Neural progenitor cell (in vitro differentiated cells): ENCODE results near the gene NDRG4. TPM values are rescaled to one million over a fixed set of nuclear protein-coding genes. Genes with fewer than 3 reads are reported as not detected.
A peak's percentile ranks its signal among the peaks of the same experiment; 100 is the strongest.

Experiments used
- DNase-seq: peaks from one replicate; pipeline ENCODE4 v3.0.0-alpha.2; 2016; ENCODE audit warnings: low spot score
- H2AFZ ChIP-seq: fragments of 200-600 bp; sonication (generic); replicated peaks from 2 replicates; pipeline ENCODE4 v1.6.1; 2016; ENCODE audit warnings: antibody characterized with exemption
- H3F3A ChIP-seq: fragments of 200-600 bp; sonication (generic); 2 replicates; pipeline ENCODE4 v1.6.1; 2016; ENCODE audit warnings: antibody characterized with exemption, low read depth
- H3K27ac ChIP-seq: fragments of 200-600 bp; sonication (generic); 2 replicates; pipeline ENCODE4 v1.5.1; 2016; ENCODE audit warnings: mild to moderate bottlenecking
- H3K27me3 ChIP-seq: fragments of 200-600 bp; sonication (generic); 2 replicates; pipeline ENCODE4 v1.6.1; 2016; ENCODE audit warnings: mild to moderate bottlenecking, moderate library complexity
- H3K36me3 ChIP-seq: fragments of 200-600 bp; sonication (generic); 2 replicates; pipeline ENCODE4 v1.5.1; 2016
- H3K4me1 ChIP-seq: fragments of 200-600 bp; sonication (generic); 2 replicates; pipeline ENCODE4 v1.6.1; 2016; ENCODE audit warnings: mixed run types
- H3K4me2 ChIP-seq: fragments of 200-600 bp; sonication (generic); 2 replicates; pipeline ENCODE4 v1.6.1; 2016
- H3K4me3 ChIP-seq: fragments of 200-600 bp; sonication (generic); 2 replicates; pipeline ENCODE4 v1.5.1; 2016
- H3K79me2 ChIP-seq: fragments of 200-600 bp; sonication (generic); 2 replicates; pipeline ENCODE4 v1.6.1; 2016; ENCODE audit warnings: low read depth
- H3K9ac ChIP-seq: fragments of 200-600 bp; sonication (generic); 2 replicates; pipeline ENCODE4 v1.6.1; 2016
- H3K9me3 ChIP-seq: fragments of 200-600 bp; sonication (generic); 2 replicates; pipeline ENCODE4 v1.5.1; 2016; ENCODE audit warnings: low read depth
- H4K20me1 ChIP-seq: fragments of 200-600 bp; sonication (generic); 2 replicates; pipeline ENCODE4 v1.6.1; 2016; ENCODE audit warnings: low read depth
- H3K27ac Mint-ChIP-seq: 3 replicates; pipeline ENCODE4 v1.8.0; 2021; ENCODE audit warnings: mixed read lengths
- H3K27me3 Mint-ChIP-seq: 2 replicates; pipeline ENCODE4 v1.8.0; 2022; ENCODE audit warnings: low read depth, mild to moderate bottlenecking, inconsistent platforms, moderate library complexity, mixed read lengths; ENCODE audit not compliant: insufficient read depth
- H3K36me3 Mint-ChIP-seq: 3 replicates; pipeline ENCODE4 v1.8.0; 2021; ENCODE audit warnings: mixed read lengths
- H3K4me1 Mint-ChIP-seq: 3 replicates; pipeline ENCODE4 v1.8.0; 2021; ENCODE audit warnings: mixed read lengths
- H3K4me3 Mint-ChIP-seq: 3 replicates; pipeline ENCODE4 v1.8.0; 2021; ENCODE audit warnings: mild to moderate bottlenecking, moderate library complexity, mixed read lengths
- H3K9me3 Mint-ChIP-seq: 3 replicates; pipeline ENCODE4 v1.8.0; 2020; ENCODE audit warnings: mixed read lengths
- EZH2 ChIP-seq: fragments of 200-600 bp; sonication (generic); IDR thresholded peaks from 2 replicates; pipeline ENCODE4 v1.6.1; 2017; ENCODE audit warnings: antibody characterized with exemption, mild to moderate bottlenecking, moderate library complexity
- EZH2phosphoT487 ChIP-seq: fragments of 200-600 bp; sonication (generic); IDR thresholded peaks from 2 replicates; pipeline ENCODE4 v1.6.1; 2017; ENCODE audit warnings: antibody characterized with exemption
- total RNA-seq: library from RNA; depleted of rRNA; stranded (reverse); fragments of >200 nt; gene quantifications from 2 replicates; pipeline ENCODE4 v1.2.3, GENCODE V29; 2015; ENCODE audit warnings: low replicate concordance
- TF ChIP-seq, protein P1 (sequence below): fragments of 200-600 bp; sonication (generic); IDR thresholded peaks from 2 replicates; pipeline ENCODE4 v1.5.1; 2017; ENCODE audit warnings: antibody characterized with exemption, mild to moderate bottlenecking

The NDRG4 gene
- total RNA-seq, 1 donor from 2014 or later, result 14.6 TPM

DNA sequence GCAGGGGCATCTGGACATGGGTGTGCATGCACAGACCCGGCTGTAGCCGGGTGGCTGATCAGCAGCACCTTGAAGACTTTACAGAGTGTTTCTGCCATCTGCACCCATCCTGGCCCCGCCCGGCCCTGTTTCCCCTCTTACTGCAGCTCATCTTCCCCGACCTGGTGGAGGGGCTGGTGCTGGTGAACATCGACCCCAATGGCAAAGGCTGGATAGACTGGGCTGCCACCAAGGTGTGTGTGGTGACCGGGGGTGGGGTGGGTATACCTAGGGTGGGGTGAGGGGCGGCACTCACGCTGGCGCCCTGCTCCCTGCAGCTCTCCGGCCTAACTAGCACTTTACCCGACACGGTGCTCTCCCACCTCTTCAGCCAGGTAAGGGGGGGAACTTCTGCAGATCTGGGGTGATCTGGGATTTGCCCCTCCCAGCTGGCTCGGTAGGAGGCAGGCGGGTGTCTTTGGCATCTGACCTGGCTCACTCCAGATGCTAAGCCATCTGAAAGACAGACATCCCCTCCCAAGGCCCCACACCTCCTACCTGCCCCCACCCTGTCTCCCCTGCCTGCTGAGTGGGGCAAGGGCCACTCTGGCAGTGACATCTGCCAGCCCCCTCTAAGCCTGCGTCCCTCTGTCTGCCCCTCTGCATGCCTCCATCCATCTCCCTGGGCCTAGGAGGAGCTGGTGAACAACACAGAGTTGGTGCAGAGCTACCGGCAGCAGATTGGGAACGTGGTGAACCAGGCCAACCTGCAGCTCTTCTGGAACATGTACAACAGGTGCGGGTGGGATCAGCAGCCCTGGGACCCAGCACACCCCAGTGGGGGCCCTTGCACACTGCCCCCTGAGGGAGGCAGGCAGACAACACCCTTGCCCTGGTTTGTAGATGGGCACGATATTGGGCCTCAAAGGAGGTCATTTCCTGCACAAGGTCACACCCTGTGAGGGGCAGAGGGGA is 6.6 kb downstream of the NDRG4 start:
- Mint-ChIP-seq H3K27me3 (peaks cover 7% of the 10 kb centered on the region), H3K4me3 (no peak overlapping the region), H3K27ac (peak overlapping the region; percentile 93), H3K9me3 (no peaks in the 10 kb centered on the region), H3K4me1 (peaks cover 6% of the 10 kb centered on the region), H3K36me3 (no peaks in the 10 kb centered on the region)
- no peaks in the 10 kb centered on the region for H3K36me3 ChIP-seq
- H3K9me3 ChIP-seq, result no peaks in the 10 kb centered on the region
- no peaks in the 10 kb centered on the region for H3K4me1 ChIP-seq
- no peak overlapping the region for H3K9ac ChIP-seq
- peaks cover under 1% of the 10 kb centered on the region for H4K20me1 ChIP-seq
- H3F3A ChIP-seq, result no peaks in the 10 kb centered on the region
- H3K27me3 ChIP-seq, result peaks cover 15% of the 10 kb centered on the region
- no peak overlapping the region for H3K4me2 ChIP-seq
- no peak for DNase-seq
- H3K27ac ChIP-seq, result no peak overlapping the region
- TF ChIP-seq EZH2 (no peak), EZH2phosphoT487 (no peak)
- TF ChIP-seq, protein P1, sequence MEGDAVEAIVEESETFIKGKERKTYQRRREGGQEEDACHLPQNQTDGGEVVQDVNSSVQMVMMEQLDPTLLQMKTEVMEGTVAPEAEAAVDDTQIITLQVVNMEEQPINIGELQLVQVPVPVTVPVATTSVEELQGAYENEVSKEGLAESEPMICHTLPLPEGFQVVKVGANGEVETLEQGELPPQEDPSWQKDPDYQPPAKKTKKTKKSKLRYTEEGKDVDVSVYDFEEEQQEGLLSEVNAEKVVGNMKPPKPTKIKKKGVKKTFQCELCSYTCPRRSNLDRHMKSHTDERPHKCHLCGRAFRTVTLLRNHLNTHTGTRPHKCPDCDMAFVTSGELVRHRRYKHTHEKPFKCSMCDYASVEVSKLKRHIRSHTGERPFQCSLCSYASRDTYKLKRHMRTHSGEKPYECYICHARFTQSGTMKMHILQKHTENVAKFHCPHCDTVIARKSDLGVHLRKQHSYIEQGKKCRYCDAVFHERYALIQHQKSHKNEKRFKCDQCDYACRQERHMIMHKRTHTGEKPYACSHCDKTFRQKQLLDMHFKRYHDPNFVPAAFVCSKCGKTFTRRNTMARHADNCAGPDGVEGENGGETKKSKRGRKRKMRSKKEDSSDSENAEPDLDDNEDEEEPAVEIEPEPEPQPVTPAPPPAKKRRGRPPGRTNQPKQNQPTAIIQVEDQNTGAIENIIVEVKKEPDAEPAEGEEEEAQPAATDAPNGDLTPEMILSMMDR, result no peak
- no peaks in the 10 kb centered on the region for H3K79me2 ChIP-seq
- no peak overlapping the region for H3K4me3 ChIP-seq
- no peak overlapping the region for H2AFZ ChIP-seq

DNA sequence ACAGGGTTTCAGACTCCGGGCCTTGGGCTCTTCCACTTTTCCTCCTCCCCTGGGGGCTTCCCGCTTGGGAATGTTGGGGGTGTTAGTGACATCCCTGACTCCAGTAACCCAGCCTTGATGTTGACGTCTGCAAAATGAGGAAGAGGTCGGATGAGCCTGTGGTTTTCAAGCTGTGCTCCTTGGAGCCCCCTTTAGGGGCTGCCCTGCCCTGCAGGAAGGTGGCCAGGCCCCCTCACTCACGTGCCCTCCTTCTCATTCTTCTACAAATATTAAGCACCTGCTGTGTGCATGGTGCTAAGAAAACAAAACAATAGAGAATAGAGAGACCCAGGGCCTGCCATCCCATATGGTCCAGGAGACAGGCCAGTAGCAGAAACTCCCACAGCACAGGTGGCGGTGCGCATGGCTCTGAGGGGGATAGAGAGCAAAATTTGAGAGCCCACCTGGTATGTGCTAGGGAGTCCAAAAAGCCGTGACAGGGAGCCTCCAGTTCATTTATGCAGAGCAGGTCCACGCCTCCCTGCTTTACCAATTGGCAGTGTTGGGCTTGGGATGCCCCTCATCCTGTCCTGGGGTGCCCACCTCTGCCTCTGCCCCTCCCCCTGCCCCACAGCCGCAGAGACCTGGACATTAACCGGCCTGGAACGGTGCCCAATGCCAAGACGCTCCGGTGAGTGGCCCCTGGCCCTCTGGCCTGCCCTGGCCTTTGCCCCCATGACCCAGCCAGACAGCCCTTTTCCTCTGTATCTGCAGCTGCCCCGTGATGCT is 7.4 kb downstream of the NDRG4 start:
- no peaks in the 10 kb centered on the region for H3K36me3 Mint-ChIP-seq
- H3K4me1 Mint-ChIP-seq, result peaks cover 6% of the 10 kb centered on the region
- Histone ChIP-seq H3K36me3 (no peaks in the 10 kb centered on the region), H3K9me3 (no peaks in the 10 kb centered on the region), H3K27ac (no peak overlapping the region), H3K27me3 (peaks cover 6% of the 10 kb centered on the region), H2AFZ (no peak overlapping the region), H3K9ac (no peak overlapping the region), H3F3A (peaks cover 4% of the 10 kb centered on the region), H3K4me1 (no peaks in the 10 kb centered on the region), H3K4me3 (no peak overlapping the region), H3K79me2 (no peaks in the 10 kb centered on the region), H3K4me2 (no peak overlapping the region), H4K20me1 (peaks cover 4% of the 10 kb centered on the region)
- H3K9me3 Mint-ChIP-seq, result no peaks in the 10 kb centered on the region
- H3K4me3 Mint-ChIP-seq, result no peak overlapping the region
- peaks cover 9% of the 10 kb centered on the region for H3K27me3 Mint-ChIP-seq
- no peak overlapping the region for H3K27ac Mint-ChIP-seq
- TF ChIP-seq EZH2 (no peak), EZH2phosphoT487 (no peak)
- TF ChIP-seq, protein P1, result no peak
- no peak for DNase-seq

DNA sequence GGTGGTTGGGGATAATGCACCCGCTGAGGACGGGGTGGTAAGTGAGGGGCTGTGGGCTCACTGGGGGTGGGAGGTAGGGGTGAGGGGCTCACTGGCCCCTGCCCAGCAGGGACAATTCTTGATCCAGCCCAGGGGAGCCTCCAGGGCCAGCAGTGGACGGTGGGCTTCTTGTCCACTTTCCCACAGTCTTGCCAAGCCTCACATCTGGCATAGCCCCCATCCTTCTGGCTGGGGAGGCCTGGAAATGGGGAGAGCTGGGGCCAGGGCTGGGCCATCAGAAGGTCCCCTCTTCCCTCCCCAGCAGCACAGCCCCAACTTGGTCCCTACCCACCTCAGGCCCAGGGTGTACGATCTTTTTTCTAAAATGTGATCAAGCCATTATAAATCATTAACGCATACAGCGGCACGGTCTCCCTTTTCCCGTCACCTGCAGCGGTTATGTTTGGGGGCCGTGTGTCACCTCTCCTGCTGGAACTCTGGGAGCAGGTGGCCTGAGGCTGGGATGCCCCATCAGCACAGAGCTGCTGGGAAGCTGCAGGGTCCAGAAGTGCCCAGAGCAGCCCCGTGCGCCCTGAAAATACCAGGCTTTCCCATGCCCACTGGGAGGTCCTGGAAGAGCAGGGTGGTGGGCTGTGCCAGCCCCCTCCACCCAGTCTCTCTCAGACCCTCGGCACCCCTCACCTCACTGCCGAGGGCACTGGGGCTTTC is 8.2 kb downstream of the NDRG4 start:
- Histone ChIP-seq H3K9ac (no peak overlapping the region), H3K9me3 (no peaks in the 10 kb centered on the region), H3K79me2 (no peaks in the 10 kb centered on the region), H3K4me2 (no peak overlapping the region), H3K4me1 (no peaks in the 10 kb centered on the region), H2AFZ (no peak overlapping the region), H4K20me1 (peaks cover 4% of the 10 kb centered on the region), H3K27me3 (no peaks in the 10 kb centered on the region), H3K27ac (no peak overlapping the region), H3F3A (peaks cover 11% of the 10 kb centered on the region), H3K36me3 (no peaks in the 10 kb centered on the region), H3K4me3 (no peak overlapping the region)
- no peak for DNase-seq
- Mint-ChIP-seq H3K4me1 (peaks cover 6% of the 10 kb centered on the region), H3K9me3 (no peaks in the 10 kb centered on the region), H3K4me3 (no peak overlapping the region), H3K27ac (no peak overlapping the region), H3K27me3 (peaks cover 9% of the 10 kb centered on the region), H3K36me3 (no peaks in the 10 kb centered on the region)
- no peak for TF ChIP-seq EZH2phosphoT487
- no peak for TF ChIP-seq EZH2
- TF ChIP-seq, protein P1, result no peak
